Peyer's patch (tissue), 4 donors: ENCODE measurements around the gene OPCML. TPM values are rescaled to one million over a fixed set of nuclear protein-coding genes. Genes with fewer than 3 reads are reported as not detected.
A peak's percentile ranks its signal among the peaks of the same experiment; 100 is the strongest.

Experiments
- DNase-seq, 3 donors: peaks; one replicate each; pipeline ENCODE4 v3.0.0-alpha.2; 2017 to 2019
- H3K27ac ChIP-seq, 4 donors: fragments of 200-600 bp; sonication (generic); one replicate each; pipeline ENCODE4 v1.5.1; 2016 to 2019
- H3K27me3 ChIP-seq, 2 donors: fragments of 200-600 bp; sonication (generic); one replicate each; pipeline ENCODE4 v1.5.1; 2019
- H3K36me3 ChIP-seq, 3 donors: fragments of 200-600 bp; sonication (generic); one replicate each; pipeline ENCODE4 v1.5.1; 2016 to 2019
- H3K4me1 ChIP-seq, 4 donors: fragments of 200-600 bp; sonication (generic); one replicate each; pipeline ENCODE4 v1.5.1; 2016 to 2019
- H3K4me3 ChIP-seq, 4 donors: fragments of 200-600 bp; sonication (generic); 1 replicate in 3 of 4; 2 replicates in 1 of 4; pipeline ENCODE4 v1.5.1; 2016 to 2019; ENCODE audit warnings: mild to moderate bottlenecking in 1 of 4
- H3K9me3 ChIP-seq, 4 donors: fragments of 200-600 bp; sonication (generic); one replicate each; pipeline ENCODE4 v1.5.1; 2016 to 2019; ENCODE audit warnings: mild to moderate bottlenecking in 1 of 4
- CTCF ChIP-seq, 6 experiments: fragments of 450-650 bp in 4 of 6; fragments of 200-600 bp in 2 of 6; sonication (generic) in 1 of 6; IDR thresholded peaks; one replicate each; pipeline ENCODE4 v1.5.1; 2017 to 2019; ENCODE audit warnings: antibody characterized with exemption in 6 of 6, mild to moderate bottlenecking in 3 of 6, moderate library complexity in 1 of 6
- POLR2A ChIP-seq, 2 donors: fragments of 450-650 bp; IDR thresholded peaks; one replicate each; pipeline ENCODE4 v1.5.1; 2017; ENCODE audit warnings: antibody characterized with exemption in 2 of 2, mild to moderate bottlenecking in 2 of 2, moderate library complexity in 2 of 2
- total RNA-seq, 4 donors: library from RNA; depleted of rRNA; stranded (reverse); fragments of >200 nt; gene quantifications; one replicate each; pipeline ENCODE4 v1.1.0, GENCODE V29; 2016

OPCML gene
- total RNA-seq, 4 donors from 2014 or later, result not detected

DNA sequence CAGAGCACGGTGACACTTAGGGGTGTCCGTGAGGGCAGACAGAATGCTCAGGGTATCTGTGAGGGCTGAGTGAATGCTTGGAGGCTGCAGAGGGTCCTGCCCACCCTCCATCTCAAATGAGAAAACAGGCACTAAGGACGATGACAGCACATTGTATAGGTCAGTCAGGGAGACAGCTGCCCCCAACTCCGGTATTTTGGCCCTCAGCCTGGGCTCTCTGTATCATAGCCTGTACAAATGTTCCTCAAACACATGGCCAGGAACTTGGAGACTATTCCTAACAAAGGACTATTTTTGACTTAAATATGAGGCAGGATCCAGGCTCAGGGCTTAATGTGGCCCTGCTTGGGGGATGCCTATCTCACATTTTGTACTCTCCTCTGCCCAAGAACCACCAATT, 145.4 kb downstream of the OPCML start:
- TF ChIP-seq POLR2A (IDR thresholded peaks at IDR 0.05), result no peak
- no peak for TF ChIP-seq CTCF (IDR thresholded peaks at IDR 0.05)
- no peak overlapping the region for H3K27ac ChIP-seq
- peaks cover 0 to 18% (median 3%) of the 10 kb centered on the region in 4 donors for H3K4me1 ChIP-seq
- no peaks in the 10 kb centered on the region for H3K27me3 ChIP-seq
- H3K36me3 ChIP-seq, result no peaks in the 10 kb centered on the region
- DNase-seq, result no peak
- no peak overlapping the region for H3K4me3 ChIP-seq
- no peaks in the 10 kb centered on the region for H3K9me3 ChIP-seq

DNA sequence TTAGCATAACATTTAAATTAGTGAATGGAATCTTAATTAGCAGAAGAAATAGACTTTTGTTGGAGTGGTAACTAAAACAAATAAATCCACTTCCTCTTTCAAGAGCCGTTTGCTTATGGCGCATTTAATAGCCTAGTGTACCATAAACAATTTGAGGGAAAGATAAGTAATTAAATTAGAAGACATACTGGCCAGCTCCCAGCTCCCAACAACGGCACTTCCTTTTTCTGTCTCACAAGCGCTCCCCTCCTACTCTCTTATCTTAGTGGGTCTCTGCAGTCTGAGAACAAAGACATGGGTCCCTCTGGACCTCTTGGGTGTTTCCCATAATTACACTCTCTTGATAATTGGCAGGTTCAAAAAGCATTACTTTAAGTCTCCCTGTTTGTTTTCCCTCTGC, 146.0 kb downstream of the OPCML start:
- H3K27ac ChIP-seq, result no peak overlapping the region
- TF ChIP-seq POLR2A (IDR thresholded peaks at IDR 0.05) (no peak), CTCF (IDR thresholded peaks at IDR 0.05) (no peak)
- no peak overlapping the region for H3K4me3 ChIP-seq
- H3K36me3 ChIP-seq, result no peaks in the 10 kb centered on the region
- H3K9me3 ChIP-seq, result no peaks in the 10 kb centered on the region
- peaks cover 0 to 18% (median 3%) of the 10 kb centered on the region in 4 donors for H3K4me1 ChIP-seq
- H3K27me3 ChIP-seq, result no peaks in the 10 kb centered on the region
- DNase-seq, result no peak

GRCh38 chr11:133385781-133386180, 146.5 kb downstream of the OPCML start:
- H3K36me3 ChIP-seq, result no peaks in the 10 kb centered on the region
- no peak overlapping the region for H3K27ac ChIP-seq
- no peak overlapping the region for H3K4me3 ChIP-seq
- H3K27me3 ChIP-seq, result no peaks in the 10 kb centered on the region
- H3K4me1 ChIP-seq, result peaks cover 0 to 18% (median 3%) of the 10 kb centered on the region in 4 donors
- DNase-seq, result no peak
- H3K9me3 ChIP-seq, result no peaks in the 10 kb centered on the region
- TF ChIP-seq CTCF (IDR thresholded peaks at IDR 0.05) (no peak), POLR2A (IDR thresholded peaks at IDR 0.05) (no peak)

DNA sequence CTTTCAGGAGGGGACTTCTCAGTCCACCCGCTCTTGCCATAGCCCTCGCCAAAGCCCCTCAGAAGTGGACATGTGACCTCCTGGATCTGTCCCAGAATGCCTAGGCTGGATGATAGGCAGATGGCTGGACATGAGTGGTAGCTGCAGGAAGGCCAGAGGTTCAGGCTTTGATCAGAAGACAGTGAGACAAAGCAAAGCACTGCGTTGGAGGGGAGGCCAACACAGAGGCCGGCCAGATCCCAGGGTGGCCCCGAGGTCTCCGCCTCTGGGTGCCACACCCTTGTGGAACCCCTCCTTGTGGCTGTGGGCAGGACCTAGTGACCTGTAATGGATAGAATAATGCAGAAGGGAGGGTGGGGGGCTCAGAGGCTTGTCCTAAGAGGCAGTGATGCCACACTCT, 147.6 kb downstream of the OPCML start:
- Histone ChIP-seq H3K4me1 (peaks cover 0 to 18% (median 3%) of the 10 kb centered on the region in 4 donors), H3K27ac (no peak overlapping the region), H3K27me3 (no peaks in the 10 kb centered on the region), H3K36me3 (no peaks in the 10 kb centered on the region), H3K4me3 (no peak overlapping the region), H3K9me3 (no peaks in the 10 kb centered on the region)
- TF ChIP-seq POLR2A (IDR thresholded peaks at IDR 0.05) (no peak), CTCF (IDR thresholded peaks at IDR 0.05) (no peak)
- DNase-seq, result no peak

GRCh38 chr11:133383689-133384088, 148.6 kb downstream of the OPCML start:
- no peaks in the 10 kb centered on the region for H3K27me3 ChIP-seq
- H3K4me3 ChIP-seq, result no peak overlapping the region
- TF ChIP-seq POLR2A (IDR thresholded peaks at IDR 0.05), result no peak
- TF ChIP-seq CTCF (IDR thresholded peaks at IDR 0.05), result no peak
- H3K4me1 ChIP-seq, result peaks cover 0 to 18% (median 3%) of the 10 kb centered on the region in 4 donors
- peak overlapping the region in 2 of 4 donors; percentile 48 to 66 for H3K27ac ChIP-seq
- no peaks in the 10 kb centered on the region for H3K9me3 ChIP-seq
- H3K36me3 ChIP-seq, result no peaks in the 10 kb centered on the region
- DNase-seq, result peak in 2 of 3 donors; percentile 68 to 73

DNA sequence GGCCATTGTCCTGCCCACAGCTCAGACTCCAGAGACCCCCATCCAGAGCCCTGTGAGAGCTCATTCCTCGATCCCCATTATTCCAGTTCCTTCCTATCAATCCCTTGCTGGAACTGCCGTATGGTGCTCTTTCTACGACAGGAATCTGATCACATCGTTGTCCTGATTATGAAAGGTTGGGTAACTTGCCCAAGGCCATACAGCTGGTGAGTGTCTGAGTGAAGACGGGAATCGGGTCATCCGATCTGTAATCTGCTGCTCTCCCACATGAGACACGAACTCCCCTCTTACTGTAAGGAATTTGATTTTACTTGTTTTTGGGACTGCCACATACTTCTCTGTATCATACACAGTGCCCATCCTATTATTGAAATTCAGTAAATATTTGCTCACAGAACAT, 149.1 kb downstream of the OPCML start:
- H3K27ac ChIP-seq, result peak overlapping the region in 2 of 4 donors; percentile 48 to 66
- TF ChIP-seq CTCF (IDR thresholded peaks at IDR 0.05) (no peak), POLR2A (IDR thresholded peaks at IDR 0.05) (no peak)
- no peaks in the 10 kb centered on the region for H3K27me3 ChIP-seq
- DNase-seq, result no peak
- no peaks in the 10 kb centered on the region for H3K9me3 ChIP-seq
- no peak overlapping the region for H3K4me3 ChIP-seq
- no peaks in the 10 kb centered on the region for H3K36me3 ChIP-seq
- H3K4me1 ChIP-seq, result peaks cover 0 to 18% (median 3%) of the 10 kb centered on the region in 4 donors
